Neural progenitor cell (in vitro differentiated cells): ENCODE results near the gene NXN.

Experiments
- EZH2 ChIP-seq: fragments of 200-600 bp; sonication (generic); IDR thresholded peaks from 2 replicates; pipeline ENCODE4 v1.6.1; 2017; ENCODE audit warnings: antibody characterized with exemption, mild to moderate bottlenecking, moderate library complexity
- EZH2phosphoT487 ChIP-seq: fragments of 200-600 bp; sonication (generic); IDR thresholded peaks from 2 replicates; pipeline ENCODE4 v1.6.1; 2017; ENCODE audit warnings: antibody characterized with exemption

GRCh38 chr17:920190-920589, 59.4 kb downstream of the NXN start:
- TF ChIP-seq EZH2 (no peak), EZH2phosphoT487 (no peak)
